Ectodermal cell (in vitro differentiated cells): ENCODE results near the gene CBX2.

ENCODE experiments used
- H3K27ac ChIP-seq: 2 replicates; pipeline ENCODE4 v1.7.0; 2013; ENCODE audit warnings: mild to moderate bottlenecking, low read depth, low read length; ENCODE audit not compliant: insufficient read depth, poor library complexity, severe bottlenecking
- H3K27me3 ChIP-seq: 2 replicates; pipeline ENCODE4 v1.7.0; 2013; ENCODE audit warnings: mild to moderate bottlenecking, low read length; ENCODE audit not compliant: insufficient read depth, control insufficient read depth, poor library complexity, severe bottlenecking
- H3K36me3 ChIP-seq: one replicate; pipeline ENCODE4 v1.7.0; 2013; ENCODE audit warnings: low read length; ENCODE audit not compliant: control insufficient read depth, insufficient read depth
- H3K4me1 ChIP-seq: one replicate; pipeline ENCODE4 v1.7.0; 2013; ENCODE audit warnings: low read length; ENCODE audit not compliant: control insufficient read depth, insufficient read depth
- H3K4me3 ChIP-seq: 2 replicates; pipeline ENCODE4 v1.7.0; 2013; ENCODE audit warnings: low read depth, low read length, control low read depth; ENCODE audit not compliant: insufficient read depth
- H3K9me3 ChIP-seq: 2 replicates; pipeline ENCODE4 v1.7.0; 2013; ENCODE audit warnings: mild to moderate bottlenecking, low read length, moderate library complexity; ENCODE audit not compliant: control insufficient read depth
- WGBS, 2 experiments: methylation state at CpG; one replicate each; pipeline ENCODE4 v1.1.7; 2013; ENCODE audit warnings: missing lambda C conversion rate in 2 of 2; 5-methylcytosine and 5-hydroxymethylcytosine counted together

Gene CBX2

DNA sequence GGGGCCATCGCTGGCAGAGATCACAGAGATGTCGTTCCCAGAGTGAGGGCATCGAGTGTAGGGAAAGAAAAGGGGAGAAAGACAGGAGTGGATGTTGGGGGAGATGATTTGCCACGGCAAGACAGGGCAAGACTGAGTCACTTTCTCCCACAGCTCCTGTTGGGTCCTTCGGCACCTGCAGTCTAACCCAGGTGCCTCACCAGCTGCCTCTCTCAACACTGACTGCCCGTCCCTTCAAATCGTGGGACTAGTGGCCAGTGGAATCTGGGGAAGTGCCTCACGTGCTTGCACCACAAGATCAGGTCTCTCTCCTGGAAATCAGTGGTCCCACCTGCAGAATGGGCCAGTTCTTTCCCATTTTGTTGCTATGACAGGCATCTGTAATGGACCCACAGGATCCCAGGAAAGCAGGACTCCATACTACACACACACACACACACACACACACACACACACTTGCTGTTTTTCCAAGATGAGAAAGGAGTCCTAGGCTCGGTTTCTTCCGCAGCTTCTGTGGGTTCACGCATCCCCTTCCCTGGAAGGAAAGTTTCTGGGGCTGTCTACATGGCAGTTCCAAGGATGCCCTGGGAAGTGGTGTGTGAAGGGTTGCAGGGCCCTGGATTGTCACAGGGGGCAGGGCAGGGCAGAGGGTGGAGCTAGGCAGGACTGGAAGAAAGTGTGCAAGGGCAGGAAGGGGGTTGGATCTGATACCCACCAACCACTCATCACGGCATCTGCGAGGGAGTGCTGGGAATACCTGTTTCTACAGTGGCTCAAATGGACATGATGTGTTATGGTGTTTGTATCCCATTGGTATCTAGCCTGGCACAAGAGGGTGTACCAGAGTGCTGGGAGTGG, 29.1 kb downstream of the CBX2 start:
- Histone ChIP-seq H3K4me1 (peaks cover 43% of the 10 kb centered on the region), H3K27me3 (peaks cover 99% of the 10 kb centered on the region), H3K27ac (no peak overlapping the region), H3K9me3 (no peaks in the 10 kb centered on the region), H3K36me3 (no peaks in the 10 kb centered on the region), H3K4me3 (no peak overlapping the region)
- 43 to 45% methylated on average over 13 of the region's 13 CpGs for WGBS, 2 experiments

DNA sequence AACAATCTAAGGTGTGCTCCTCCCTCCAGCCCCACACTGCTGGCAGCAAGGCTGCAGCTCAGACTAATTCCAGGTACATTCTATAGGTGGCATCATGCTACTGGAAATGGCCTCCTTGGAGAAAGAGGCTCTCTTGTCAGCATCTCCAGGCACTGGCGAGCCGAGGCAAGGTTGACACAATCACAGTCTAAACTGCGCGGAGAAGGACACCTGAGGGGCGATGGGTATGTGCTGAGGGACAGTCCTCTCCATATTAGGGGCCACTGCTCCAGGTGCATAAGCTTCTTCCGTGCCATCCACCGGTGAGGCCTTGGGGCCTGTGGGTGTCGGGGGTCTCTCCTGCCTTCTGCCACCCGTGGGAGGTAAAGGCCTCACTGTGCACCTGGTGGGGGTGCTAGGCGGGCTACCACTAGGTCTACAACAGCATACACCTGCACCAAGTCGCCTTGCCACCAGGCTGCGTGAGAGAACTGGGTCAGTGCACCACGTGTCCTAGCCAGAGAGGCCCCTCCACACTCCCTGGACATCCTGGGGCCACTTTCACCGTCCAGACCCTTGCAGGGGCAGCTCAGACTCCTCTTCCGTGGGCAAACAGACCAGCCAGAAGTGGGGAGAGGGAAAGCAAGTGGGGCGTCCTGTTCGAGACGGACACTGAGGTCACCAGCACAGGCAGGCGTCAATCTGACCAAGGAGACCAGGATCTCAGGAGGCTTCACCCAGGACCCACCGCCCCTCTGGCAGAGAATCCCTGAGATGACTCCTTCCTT, 31.0 kb downstream of the CBX2 start:
- no peak overlapping the region for H3K27ac ChIP-seq
- peaks cover 96% of the 10 kb centered on the region for H3K27me3 ChIP-seq
- no peak overlapping the region for H3K4me3 ChIP-seq
- H3K4me1 ChIP-seq: peaks cover 45% of the 10 kb centered on the region
- no peaks in the 10 kb centered on the region for H3K36me3 ChIP-seq
- WGBS, 2 experiments: 17 to 19% methylated on average over 20 of the region's 20 CpGs
- H3K9me3 ChIP-seq: no peaks in the 10 kb centered on the region

- 1 to 2% methylated on average over 39 to 40 of the region's 40 CpGs for WGBS, 2 experiments
- Histone ChIP-seq H3K27ac (no peak overlapping the region), H3K36me3 (no peaks in the 10 kb centered on the region), H3K4me1 (peaks cover 50% of the 10 kb centered on the region), H3K27me3 (peaks cover 96% of the 10 kb centered on the region), H3K9me3 (no peaks in the 10 kb centered on the region), H3K4me3 (peak overlapping the region; percentile 29)
Measured at GRCh38 chr17:79809530-79810129, 31.7 kb downstream of the CBX2 start.

DNA sequence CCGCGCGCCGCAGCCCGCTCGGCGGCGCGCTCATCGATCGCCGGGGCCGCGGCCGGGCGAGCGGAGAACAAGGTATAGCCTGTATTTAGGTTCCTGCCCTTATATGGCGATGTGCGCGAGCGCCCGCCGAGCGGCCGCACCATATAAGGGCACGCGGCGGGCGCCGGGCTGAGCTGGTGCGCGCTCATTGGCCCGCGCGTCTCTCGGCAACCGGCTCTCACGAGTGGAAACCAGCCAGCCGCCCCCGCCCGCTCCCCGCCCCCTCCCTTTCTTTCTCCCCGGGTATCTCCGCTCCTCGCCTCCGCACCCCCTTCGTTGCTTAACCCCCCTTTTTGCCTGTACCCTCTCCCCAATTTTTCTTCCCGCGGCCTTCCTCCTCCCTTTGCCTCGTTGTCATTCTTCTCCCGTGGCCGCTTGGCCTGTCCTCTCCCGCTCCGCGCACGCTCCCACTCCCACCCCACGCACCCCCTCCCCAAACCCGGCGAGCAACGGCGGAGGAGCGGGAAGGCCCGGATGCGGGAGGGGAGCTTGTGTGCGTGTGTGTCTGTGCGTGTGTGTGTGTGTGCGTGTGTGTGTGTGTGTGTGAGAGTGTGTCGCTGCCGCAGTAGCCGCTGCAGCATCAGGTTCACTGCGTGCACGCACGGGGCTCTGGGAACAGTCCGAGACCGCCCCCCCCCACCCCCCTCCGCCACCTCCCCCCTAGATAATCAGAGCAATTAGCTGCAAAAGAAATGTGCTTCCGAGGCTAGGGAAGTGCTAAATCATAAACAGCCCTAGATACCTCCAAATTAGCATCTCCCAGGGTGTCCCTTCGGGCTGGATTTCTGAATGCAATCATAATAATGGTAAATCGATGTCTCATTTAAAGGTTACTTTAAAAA, 32.4 kb downstream of the CBX2 start:
- H3K4me1 ChIP-seq: peaks cover 47% of the 10 kb centered on the region
- WGBS, 2 experiments: 0% methylated on average over 59 to 66 of the region's 79 CpGs

DNA sequence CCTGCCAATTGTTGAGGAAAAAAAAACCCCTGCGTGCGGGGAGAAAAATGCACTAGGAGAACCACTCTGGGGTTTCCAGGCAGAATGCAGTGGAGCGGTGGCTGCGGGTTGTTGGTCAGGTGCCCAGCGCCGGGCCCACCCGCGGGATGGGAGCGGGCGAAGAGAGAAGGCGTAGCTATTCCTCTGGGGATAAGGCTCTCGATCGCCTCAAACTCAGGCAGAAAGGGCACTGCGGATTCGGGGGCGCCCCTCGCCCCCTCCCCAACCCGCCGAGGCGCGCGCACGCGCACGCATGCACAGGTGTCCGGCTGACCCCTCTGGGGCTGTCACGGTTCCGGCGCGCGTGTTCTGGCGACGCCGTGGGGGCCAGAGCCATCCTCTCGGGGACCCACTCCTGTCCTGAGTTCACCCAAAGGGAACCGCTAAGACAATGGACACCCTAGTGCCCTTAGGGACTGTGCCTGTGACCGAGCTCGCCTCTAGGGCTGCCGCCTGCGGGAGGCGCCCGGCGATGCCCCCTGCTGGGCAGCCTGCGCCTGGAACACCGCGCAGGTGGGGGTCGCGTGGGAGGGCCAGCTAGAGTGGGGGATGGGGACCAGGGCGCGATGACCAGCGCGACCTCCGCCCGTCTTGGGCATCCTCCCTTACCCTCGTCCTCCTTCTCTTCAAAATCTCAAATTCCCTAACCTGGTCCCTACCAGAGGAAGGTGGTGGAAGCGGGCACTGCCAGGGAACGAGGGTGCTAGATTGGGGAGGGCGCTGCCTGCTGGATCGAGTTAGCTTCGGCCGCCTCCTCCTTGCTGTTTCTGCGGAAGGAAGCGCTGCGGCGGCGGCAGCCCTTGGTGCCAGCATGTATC, 33.3 kb downstream of the CBX2 start:
- H3K9me3 ChIP-seq: no peaks in the 10 kb centered on the region
- no peaks in the 10 kb centered on the region for H3K36me3 ChIP-seq
- peaks cover 96% of the 10 kb centered on the region for H3K27me3 ChIP-seq
- H3K4me3 ChIP-seq: peak overlapping the region; percentile 11
- whole genome bisulfite sequencing, 2 experiments: 1 to 2% methylated on average over 66 of the region's 66 CpGs
- no peak overlapping the region for H3K27ac ChIP-seq
- H3K4me1 ChIP-seq: peaks cover 39% of the 10 kb centered on the region

More for the DNA sequence above, 32.4 kb downstream of the CBX2 start:
- Histone ChIP-seq H3K36me3 (no peaks in the 10 kb centered on the region), H3K27me3 (peaks cover 96% of the 10 kb centered on the region), H3K4me3 (peak overlapping the region; percentile 29), H3K27ac (no peak overlapping the region), H3K9me3 (no peaks in the 10 kb centered on the region)

DNA sequence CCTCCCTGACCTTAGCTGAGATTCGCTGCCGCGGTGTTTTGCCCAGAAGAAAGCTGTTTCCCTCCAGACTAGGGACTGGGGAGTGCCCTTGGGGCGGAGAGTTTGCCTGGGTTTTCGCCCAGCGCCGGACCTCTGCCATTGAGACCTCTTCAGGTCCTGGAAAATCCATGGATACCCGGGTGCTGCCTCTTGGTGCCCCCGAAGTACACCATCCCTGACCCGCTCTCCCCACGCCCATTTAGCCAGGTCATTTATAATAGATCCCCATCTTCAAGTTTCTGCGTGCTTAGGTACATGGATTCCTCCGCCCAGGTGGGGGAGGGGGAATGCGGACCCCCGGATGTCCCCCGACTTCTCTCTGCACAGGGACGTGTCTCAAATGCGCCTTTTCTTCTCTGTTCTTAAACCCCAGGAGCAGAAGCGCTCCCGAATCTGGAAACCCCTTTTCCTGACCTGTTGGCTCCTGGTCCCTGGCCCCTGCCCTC, 34.0 kb downstream of the CBX2 start:
- H3K9me3 ChIP-seq: no peaks in the 10 kb centered on the region
- no peaks in the 10 kb centered on the region for H3K36me3 ChIP-seq
- H3K4me1 ChIP-seq: peaks cover 34% of the 10 kb centered on the region
- no peak overlapping the region for H3K4me3 ChIP-seq
- H3K27me3 ChIP-seq: peaks cover 96% of the 10 kb centered on the region
- 2 to 3% methylated on average over 20 of the region's 20 CpGs for WGBS, 2 experiments
- no peak overlapping the region for H3K27ac ChIP-seq

DNA sequence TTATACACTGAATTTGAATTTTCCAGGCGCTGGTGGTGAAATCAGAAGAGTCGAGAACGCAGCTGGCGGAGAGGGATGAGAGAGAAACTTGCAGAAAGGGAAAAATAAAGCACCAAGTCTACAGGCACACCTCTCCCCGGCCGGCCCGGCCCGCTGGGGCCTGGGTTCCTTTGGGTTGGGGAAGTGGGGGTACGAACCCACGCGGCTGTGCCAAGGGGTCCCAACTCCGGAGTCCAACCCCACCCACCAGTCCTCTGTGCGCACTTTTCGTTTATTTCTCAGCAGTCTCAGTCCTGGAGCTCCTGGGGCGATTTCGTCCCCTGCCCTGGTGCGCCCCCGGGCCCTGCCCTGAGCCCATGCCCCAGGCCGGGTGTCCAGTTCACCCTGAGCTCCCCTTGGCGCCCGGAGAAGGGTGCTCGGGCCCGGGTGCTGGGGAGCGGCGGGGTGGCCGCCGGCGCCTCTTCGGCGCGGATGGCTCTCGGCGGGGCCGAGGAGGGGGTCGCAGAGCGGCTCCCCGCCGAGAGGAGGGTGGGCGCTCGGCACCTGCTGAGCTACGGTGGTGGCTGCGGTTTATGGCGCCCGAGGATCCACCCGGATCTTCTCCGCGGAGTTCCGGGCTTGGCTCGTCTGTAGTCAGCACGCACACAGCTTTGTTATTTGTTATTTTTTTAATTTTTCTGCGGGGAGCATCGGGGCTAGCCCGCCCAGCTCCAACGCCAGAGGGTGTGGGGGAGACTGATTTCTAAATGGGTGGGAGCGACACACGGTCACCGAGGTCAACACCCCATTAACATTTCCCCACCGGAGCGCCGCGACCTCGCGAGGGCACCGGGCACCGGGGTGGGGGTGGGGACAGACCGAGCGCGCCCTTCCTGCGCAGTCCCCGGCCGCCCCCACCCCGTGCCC, 34.7 kb downstream of the CBX2 start:
- H3K27me3 ChIP-seq: peaks cover 96% of the 10 kb centered on the region
- H3K4me1 ChIP-seq: peaks cover 34% of the 10 kb centered on the region
- H3K27ac ChIP-seq: no peak overlapping the region
- no peaks in the 10 kb centered on the region for H3K9me3 ChIP-seq
- no peaks in the 10 kb centered on the region for H3K36me3 ChIP-seq
- peak overlapping the region; percentile 24 for H3K4me3 ChIP-seq
- 3% methylated on average over 72 of the region's 72 CpGs for WGBS, 2 experiments

GRCh38 chr17:79813297-79814126, 35.6 kb downstream of the CBX2 start:
- Histone ChIP-seq H3K27ac (no peak overlapping the region), H3K4me3 (peak overlapping the region; percentile 24), H3K4me1 (peaks cover 33% of the 10 kb centered on the region), H3K9me3 (no peaks in the 10 kb centered on the region), H3K27me3 (peaks cover 96% of the 10 kb centered on the region), H3K36me3 (no peaks in the 10 kb centered on the region)
- WGBS, 2 experiments: 0% methylated on average over 89 of the region's 89 CpGs
